HG03139 (cell line): Measurements from ENCODE around the gene ASCL1.

ENCODE experiments used
- ATAC-seq: cut with Tn5 transposase; IDR thresholded peaks from one replicate; pipeline ENCODE4 v1.9.1; 2021; ENCODE audit not compliant: unreplicated experiment

Gene ASCL1

DNA sequence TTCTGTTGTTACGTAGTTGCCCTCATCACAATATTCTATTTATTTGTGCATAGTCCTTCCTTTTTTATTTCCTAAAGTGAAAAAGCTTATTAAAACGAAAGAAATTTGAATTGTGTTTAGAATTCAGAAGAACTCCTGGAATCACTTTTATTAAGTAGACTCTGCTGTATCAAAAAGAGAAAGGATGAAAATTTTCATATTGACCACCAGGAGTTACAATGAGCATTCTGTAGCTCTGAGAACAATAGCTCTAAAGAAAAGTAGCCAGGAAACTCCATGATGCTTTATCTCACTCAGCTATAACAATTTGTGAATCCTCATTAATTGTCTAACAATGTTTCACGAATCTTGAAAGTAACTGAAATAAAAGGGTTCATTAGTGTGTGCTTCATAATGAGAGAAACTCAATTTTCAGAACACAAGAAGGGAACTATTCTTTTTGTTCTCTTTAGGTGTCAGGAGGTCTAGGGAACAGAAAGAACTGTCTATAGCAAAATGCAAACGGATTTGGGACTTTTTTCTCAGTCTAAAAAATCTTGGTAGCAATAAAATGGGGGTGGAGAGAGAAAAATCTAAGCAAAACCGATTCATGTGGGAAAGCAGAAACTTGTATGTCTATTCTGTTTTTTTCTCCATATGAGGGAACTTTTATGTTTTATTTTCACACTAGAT, 19.3 kb downstream of the ASCL1 start:
- ATAC-seq, result no peak

DNA sequence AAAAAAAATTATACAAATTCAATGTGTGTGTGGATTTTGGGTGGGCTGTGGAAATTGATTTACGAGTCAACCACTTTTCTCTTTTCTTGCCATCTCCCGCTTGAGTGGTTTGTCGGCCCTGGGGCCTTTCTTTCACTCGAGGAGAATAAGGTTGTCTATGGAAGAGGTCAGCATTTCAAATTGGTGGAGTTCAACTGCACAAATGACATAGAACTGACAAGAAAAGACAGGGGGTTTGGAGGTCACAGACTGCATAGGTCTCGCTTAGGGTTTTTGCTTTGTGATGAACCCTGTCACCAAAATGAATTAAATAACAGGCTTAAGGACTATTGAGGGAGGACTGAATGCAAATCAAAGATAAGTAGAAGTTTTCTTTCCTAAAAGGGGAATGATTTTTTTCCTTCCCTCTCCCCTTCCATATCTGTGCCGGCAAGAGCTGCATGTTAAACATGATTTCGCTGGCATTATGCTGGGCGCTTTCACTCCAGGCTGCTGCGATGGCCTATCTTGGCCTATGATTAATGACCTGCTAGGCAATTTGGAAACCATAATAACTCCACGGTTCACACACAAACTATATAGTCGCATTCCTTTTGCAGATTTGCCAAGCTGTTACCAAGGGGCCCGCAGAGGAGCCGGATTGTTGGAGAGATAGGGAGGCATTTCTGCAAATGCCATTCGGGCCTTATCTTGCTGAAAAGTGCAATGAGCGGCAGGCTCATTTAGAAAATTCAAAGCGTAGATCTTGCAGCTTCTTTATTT, 20.7 kb downstream of the ASCL1 start:
- ATAC-seq, result no peak

DNA sequence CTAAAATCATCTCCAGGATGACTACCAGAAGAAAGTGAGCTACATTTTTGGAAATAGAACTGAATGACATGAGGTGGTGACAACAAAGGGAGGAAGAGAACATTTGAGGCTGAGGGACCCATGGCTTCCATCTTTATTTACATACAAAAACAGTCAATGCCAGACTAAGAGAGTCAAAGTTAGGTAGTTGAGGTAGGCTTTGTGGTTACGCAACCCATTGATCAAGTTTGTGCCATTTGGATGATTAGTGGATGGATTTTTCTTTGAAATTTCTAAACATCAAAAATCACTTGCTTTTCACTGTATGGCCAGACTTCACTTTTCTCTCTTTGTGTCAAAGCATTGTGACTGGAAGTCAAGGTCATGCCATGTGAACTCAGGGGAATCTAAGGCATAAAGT, 22.9 kb downstream of the ASCL1 start:
- no peak for ATAC-seq

DNA sequence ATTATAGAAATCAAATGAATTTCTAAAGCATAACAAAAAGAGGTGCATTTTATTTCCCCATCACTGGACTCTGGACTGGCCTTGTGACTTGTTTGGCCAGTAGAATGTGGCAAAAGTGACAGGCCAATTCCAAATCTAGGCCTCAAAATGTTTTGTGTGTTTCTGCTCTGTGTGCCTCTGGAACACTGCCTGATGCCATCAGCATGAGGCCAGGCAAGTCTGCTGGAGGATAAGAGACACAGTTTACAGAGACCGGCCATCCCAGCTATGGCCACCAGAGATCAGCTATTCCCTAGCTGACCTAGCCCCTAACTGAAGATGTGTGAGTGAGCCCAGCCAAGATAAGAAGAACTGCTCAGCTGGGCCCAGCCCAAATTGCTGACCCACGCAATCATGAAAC, 32.9 kb downstream of the ASCL1 start:
- ATAC-seq, result no peak

DNA sequence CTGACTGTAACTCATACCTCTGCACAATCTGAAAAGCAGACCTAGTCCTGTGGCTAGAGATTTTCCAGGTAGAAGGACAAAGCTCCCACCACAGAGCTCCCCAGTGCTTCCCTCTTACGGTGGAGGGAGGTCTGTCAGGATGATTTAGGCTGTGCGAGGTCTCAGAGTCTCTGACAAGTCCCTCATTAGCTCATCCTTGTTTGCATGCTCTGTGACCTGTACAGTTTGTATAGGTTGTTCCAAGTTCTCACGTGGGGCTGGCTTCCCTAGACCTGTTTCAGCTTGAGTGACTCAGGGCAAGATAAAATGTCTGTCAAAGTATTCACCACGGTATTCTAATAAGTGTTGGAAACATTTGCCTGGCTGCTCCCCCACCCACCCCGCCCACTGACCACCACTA, 34.8 kb downstream of the ASCL1 start:
- ATAC-seq, result no peak

DNA sequence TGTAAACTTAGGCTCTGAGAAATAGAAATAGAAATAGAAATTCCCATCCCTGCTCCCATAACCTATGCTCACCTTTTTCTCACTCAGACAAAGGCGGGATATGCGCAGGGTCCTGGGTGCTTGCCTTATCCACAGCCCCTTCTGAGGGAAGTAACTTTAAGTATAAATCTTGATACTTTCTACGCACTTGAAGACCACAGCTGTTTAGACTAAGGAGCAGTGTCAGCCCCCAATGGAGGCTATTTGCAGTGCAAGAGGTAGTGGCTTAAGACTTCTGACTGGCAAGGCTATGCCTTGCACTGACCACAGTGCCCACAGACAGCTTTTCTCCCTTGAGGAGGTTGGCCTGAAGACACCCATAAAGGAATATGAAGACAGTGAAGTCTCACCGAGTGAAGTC, 35.2 kb downstream of the ASCL1 start:
- no peak for ATAC-seq

DNA sequence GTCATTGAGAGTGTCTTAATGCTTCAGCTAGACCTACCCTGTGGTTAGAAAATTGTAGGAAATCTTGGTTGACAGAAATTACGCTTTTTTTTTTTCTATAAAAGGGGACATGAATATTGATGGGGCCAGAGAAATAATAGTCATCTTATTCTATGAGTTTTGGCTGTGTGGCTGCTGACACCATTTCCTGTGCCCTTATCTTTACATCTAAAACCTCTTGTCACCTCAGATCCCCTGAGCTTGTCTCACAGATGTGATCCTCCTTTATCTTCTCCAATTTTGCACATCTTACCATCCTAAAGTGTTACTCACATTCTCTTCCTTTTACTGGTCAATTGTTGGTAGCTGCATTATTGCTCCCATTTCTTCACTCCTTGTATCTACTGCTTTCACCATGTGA, 36.1 kb downstream of the ASCL1 start:
- no peak for ATAC-seq

DNA sequence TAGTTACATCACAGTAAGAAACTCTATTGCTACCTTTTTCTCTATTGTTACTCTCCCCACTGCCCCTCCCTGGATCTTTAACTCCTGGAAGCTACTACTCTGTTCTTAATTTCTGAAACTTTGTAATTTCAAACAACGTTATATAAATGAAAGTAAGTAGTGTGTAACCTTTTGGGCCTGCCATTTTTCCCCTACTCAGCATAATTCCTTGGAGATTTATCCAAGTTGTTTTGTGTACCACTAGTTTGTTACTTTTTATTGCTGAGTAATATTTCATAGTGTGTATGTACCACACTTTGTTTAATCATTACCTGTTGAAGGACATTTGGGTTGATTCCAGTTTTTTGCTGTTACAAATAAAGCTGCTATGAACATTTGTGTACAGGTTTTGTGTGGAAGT, 37.9 kb downstream of the ASCL1 start:
- no peak for ATAC-seq
